GM18505 (cell line): Measurements from ENCODE around the gene ILK.

Source experiments
- ATAC-seq: cut with Tn5 transposase; IDR thresholded peaks from one replicate; pipeline ENCODE4 v1.9.1; 2021; ENCODE audit not compliant: unreplicated experiment
- POLR2A ChIP-seq: IDR thresholded peaks from 4 replicates; pipeline ENCODE4 v1.6.1; 2011; ENCODE audit warnings: borderline replicate concordance; ENCODE audit not compliant: insufficient read depth, insufficient read length; ENCODE audit errors: extremely low read depth

Gene ILK

GRCh38 chr11:6566704-6567370 is 36.7 kb upstream of the ILK start:
- no peak for TF ChIP-seq POLR2A
- ATAC-seq: no peak

GRCh38 chr11:6567371-6567745 is 36.2 kb upstream of the ILK start:
- ATAC-seq: no peak
- TF ChIP-seq POLR2A: no peak

GRCh38 chr11:6568191-6568918 is 35.2 kb upstream of the ILK start:
- no peak for TF ChIP-seq POLR2A
- no peak for ATAC-seq

GRCh38 chr11:6569706-6570105 is 33.9 kb upstream of the ILK start:
- no peak for ATAC-seq
- TF ChIP-seq POLR2A: no peak

GRCh38 chr11:6570691-6571427 is 32.7 kb upstream of the ILK start:
- TF ChIP-seq POLR2A: no peak
- no peak for ATAC-seq

- no peak for ATAC-seq
- no peak for TF ChIP-seq POLR2A
These were observed 32.1 kb upstream of the ILK start for GRCh38 chr11:6571434-6572008.

- TF ChIP-seq POLR2A: no peak
These were observed 31.4 kb upstream of the ILK start for GRCh38 chr11:6572215-6572614.

GRCh38 chr11:6574816-6575715 is 28.5 kb upstream of the ILK start:
- ATAC-seq: no peak
- no peak for TF ChIP-seq POLR2A

More at GRCh38 chr11:6572215-6572614, 31.4 kb upstream of the ILK start:
- ATAC-seq: no peak

GRCh38 chr11:6576471-6577373 is 26.9 kb upstream of the ILK start:
- TF ChIP-seq POLR2A: no peak

GRCh38 chr11:6578134-6578533 is 25.4 kb upstream of the ILK start:
- TF ChIP-seq POLR2A: no peak
- no peak for ATAC-seq

More at GRCh38 chr11:6576471-6577373, 26.9 kb upstream of the ILK start:
- ATAC-seq: no peak

GRCh38 chr11:6579681-6580080 is 23.9 kb upstream of the ILK start:
- TF ChIP-seq POLR2A: no peak
- ATAC-seq: no peak

- ATAC-seq: no peak
- TF ChIP-seq POLR2A: no peak
These were observed 20.0 kb upstream of the ILK start for GRCh38 chr11:6583584-6583983.
